Thoracic aorta (tissue), 2 donors: ENCODE measurements around the gene IL32. TPM values are rescaled to one million over a fixed set of nuclear protein-coding genes. Genes with fewer than 3 reads are reported as not detected.
A peak's percentile ranks its signal among the peaks of the same experiment; 100 is the strongest.

Experiments
- ATAC-seq: fragments of 150-250 bp; one replicate; pipeline ENCODE4 v1.8.0; 2017; ENCODE audit warnings: low read depth; ENCODE audit not compliant: insufficient number of reproducible peaks, low FRiP score
- DNase-seq: peaks from one replicate; pipeline ENCODE4 v3.0.0-alpha.2; 2020; ENCODE audit warnings: low spot score
- H3K27ac ChIP-seq, 2 donors: fragments of 200-600 bp; sonication (generic); 1 replicate in 1 of 2; 2 replicates in 1 of 2; pipeline ENCODE4 v1.5.1; 2016; ENCODE audit warnings: mild to moderate bottlenecking in 2 of 2, moderate library complexity in 2 of 2
- H3K27me3 ChIP-seq: fragments of 200-600 bp; sonication (generic); replicated peaks from 2 replicates; pipeline ENCODE4 v1.6.0; 2016; ENCODE audit warnings: mild to moderate bottlenecking; ENCODE audit not compliant: insufficient read depth
- H3K36me3 ChIP-seq: fragments of 200-600 bp; sonication (generic); one replicate; pipeline ENCODE4 v1.5.1; 2016
- H3K4me1 ChIP-seq, 2 donors: fragments of 200-600 bp; sonication (generic); 1 replicate in 1 of 2; 2 replicates in 1 of 2; pipeline versions ENCODE4 v1.5.1 to v1.6.0; 2016; ENCODE audit warnings: low read depth in 2 of 2, mild to moderate bottlenecking in 1 of 2; ENCODE audit not compliant: control insufficient read depth in 1 of 2
- H3K4me3 ChIP-seq: fragments of 200-600 bp; sonication (generic); 2 replicates; pipeline ENCODE4 v1.5.1; 2016; ENCODE audit warnings: mild to moderate bottlenecking
- H3K9me3 ChIP-seq: fragments of 200-600 bp; sonication (generic); 2 replicates; pipeline ENCODE4 v1.5.1; 2016
- total RNA-seq, 2 donors: library from RNA; depleted of rRNA; stranded (reverse); fragments of >200 nt; gene quantifications; one replicate each; pipeline versions ENCODE4 v1.1.0 to v1.2.3, GENCODE V29; 2016
- TF ChIP-seq, protein P1 (sequence below): fragments of 200-600 bp; sonication (generic); IDR thresholded peaks from one replicate; pipeline ENCODE4 v1.5.1; 2019; ENCODE audit warnings: antibody characterized with exemption

Gene IL32
- total RNA-seq, 2 donors from 2014 or later = 42.4 to 55.4 TPM

DNA sequence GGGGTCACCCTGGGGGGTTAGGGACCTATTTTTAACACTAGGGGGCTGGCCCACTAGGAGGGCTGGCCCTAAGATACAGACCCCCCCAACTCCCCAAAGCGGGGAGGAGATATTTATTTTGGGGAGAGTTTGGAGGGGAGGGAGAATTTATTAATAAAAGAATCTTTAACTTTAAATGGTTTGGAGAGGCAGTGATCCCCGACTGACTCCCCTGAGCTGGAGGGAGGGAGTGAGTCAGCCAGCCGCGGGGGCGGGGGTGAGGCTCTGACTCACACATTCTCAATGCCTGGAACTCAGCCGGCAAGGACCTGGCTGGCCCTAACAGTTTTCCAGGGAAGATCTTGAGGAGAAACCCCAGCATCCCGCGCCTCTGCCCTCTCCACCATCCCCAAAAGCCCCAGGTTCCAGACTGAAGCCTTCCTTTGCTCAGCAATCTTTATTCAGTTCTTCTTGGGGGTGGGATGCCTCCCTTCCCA lies 43.2 kb upstream of the IL32 start:
- peaks cover 12% of the 10 kb centered on the region for H3K36me3 ChIP-seq
- no peaks in the 10 kb centered on the region for H3K9me3 ChIP-seq
- H3K4me1 ChIP-seq = peaks cover 0 to 39% of the 10 kb centered on the region in 2 donors

DNA sequence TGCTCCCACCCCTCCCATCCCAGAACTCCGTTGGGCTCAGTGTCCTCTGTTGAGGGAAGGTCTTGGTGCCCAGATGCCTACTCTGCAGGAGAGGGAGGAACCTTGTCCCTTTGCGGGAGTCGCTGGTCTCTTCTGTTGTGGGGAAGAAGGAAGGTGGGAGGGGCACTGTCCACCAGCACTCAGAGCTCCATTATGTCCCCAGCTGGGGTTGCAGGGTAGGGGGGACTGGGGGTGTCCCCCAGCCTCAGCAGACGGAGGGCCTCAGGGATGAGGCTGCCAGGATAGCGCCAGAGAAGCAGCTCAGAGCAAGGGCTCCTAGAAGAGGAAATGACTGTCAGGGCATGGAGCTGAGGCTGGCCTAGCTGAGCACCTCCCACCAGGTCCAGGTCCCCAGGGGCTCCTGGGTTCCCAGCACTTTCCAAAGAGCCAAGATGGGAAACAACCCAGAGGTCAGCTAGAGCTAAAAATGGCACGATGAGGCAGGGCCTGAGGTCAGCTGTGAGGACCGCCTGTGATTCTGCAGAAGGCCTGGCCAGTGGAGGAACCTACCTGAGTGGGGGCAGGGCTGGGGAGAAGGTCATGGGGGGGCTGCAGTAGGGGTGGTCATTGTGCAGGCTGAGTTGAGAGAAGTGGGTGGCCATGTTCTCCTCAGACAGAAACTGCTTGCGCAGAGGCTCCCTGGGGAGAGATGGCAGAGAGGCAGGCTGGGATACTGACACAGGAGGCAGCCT lies 42.6 kb upstream of the IL32 start:
- peaks cover 0 to 39% of the 10 kb centered on the region in 2 donors for H3K4me1 ChIP-seq
- TF ChIP-seq, protein P1, sequence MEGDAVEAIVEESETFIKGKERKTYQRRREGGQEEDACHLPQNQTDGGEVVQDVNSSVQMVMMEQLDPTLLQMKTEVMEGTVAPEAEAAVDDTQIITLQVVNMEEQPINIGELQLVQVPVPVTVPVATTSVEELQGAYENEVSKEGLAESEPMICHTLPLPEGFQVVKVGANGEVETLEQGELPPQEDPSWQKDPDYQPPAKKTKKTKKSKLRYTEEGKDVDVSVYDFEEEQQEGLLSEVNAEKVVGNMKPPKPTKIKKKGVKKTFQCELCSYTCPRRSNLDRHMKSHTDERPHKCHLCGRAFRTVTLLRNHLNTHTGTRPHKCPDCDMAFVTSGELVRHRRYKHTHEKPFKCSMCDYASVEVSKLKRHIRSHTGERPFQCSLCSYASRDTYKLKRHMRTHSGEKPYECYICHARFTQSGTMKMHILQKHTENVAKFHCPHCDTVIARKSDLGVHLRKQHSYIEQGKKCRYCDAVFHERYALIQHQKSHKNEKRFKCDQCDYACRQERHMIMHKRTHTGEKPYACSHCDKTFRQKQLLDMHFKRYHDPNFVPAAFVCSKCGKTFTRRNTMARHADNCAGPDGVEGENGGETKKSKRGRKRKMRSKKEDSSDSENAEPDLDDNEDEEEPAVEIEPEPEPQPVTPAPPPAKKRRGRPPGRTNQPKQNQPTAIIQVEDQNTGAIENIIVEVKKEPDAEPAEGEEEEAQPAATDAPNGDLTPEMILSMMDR = no peak
- DNase-seq (peak; percentile 45), ATAC-seq (peak; percentile 3)
- H3K4me3 ChIP-seq = peak overlapping the region; percentile 98
- H3K27ac ChIP-seq = peak overlapping the region; percentile 94 to 100
- H3K9me3 ChIP-seq = no peaks in the 10 kb centered on the region
- H3K27me3 ChIP-seq = no peaks in the 10 kb centered on the region
- peaks cover 12% of the 10 kb centered on the region for H3K36me3 ChIP-seq

More for the DNA sequence above, 43.2 kb upstream of the IL32 start:
- no peaks in the 10 kb centered on the region for H3K27me3 ChIP-seq
- peak overlapping the region; percentile 94 to 100 for H3K27ac ChIP-seq
- peak; percentile 36 for ATAC-seq
- DNase-seq = peak; percentile 78
- H3K4me3 ChIP-seq = peak overlapping the region; percentile 98
- TF ChIP-seq, protein P1 = no peak

DNA sequence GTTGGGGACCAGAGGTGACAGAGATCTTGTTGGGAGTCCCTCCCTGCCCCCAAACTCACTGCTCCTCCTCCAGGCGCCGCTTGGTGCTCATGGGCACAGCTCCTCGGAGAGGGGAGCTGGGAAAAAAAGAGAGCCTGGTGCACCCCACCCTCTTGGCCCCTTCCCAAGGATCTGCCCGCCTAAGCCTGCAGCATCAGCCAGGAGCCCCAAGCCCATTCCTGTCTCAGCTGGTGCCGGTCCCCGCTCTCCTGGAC lies 42.1 kb upstream of the IL32 start:
- no peak for ATAC-seq
- Histone ChIP-seq H3K27me3 (no peaks in the 10 kb centered on the region), H3K27ac (peak overlapping the region; percentile 94 to 100), H3K36me3 (peaks cover 12% of the 10 kb centered on the region), H3K4me3 (peak overlapping the region; percentile 98), H3K9me3 (no peaks in the 10 kb centered on the region), H3K4me1 (peaks cover 0 to 39% of the 10 kb centered on the region in 2 donors)
- TF ChIP-seq, protein P1 = no peak
- peak; percentile 48 for DNase-seq

DNA sequence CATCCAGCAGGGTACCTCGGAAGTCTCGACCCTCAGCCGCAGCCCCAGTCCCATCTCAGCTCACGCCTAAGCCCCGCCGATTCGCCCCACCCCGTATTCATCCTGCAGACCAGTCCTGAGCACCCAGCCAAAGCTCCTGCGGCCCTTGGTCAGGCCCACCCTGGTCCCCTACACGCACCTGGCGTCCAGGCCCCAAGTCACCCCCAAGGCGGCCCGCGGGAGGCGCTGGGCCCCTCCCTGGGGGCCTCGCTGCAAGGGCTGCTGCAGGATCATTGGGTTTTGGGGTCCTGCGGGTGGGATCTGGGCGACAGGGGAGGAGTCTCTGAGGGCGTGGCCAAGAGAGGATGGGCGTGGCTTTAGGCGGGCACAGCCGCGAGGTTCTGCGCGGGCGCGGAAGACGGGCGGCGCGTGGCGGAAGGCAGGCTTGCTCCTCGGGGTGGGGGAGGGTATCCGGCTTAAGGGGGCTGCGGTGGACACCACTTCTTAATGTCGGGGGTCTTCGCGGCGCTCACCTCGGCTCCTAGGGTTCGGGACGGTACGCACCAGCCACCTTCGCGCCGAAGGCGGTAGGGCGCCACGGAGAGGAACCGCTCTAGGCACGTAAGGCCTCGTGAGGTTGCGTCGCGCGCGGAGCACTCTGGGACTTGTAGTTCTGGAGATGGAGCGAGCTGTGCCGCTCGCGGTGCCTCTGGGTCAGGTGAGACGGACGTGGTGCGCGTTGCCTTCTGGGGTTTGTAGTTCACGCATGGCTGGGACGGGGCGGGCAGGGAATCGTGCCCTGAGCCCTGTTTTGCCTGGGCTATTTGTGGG lies 41.6 kb upstream of the IL32 start, which contains the start of the genes HCFC1R1 and THOC6:
Gene HCFC1R1, minus strand, starts transcription at position 274 of the 810 bp plus-strand sequence. Its CDS starts 1 bp downstream, at position 273.
Gene THOC6, plus strand, starts transcription at position 367 of the 810 bp plus-strand sequence. Its CDS starts 292 bp downstream, at position 659.
- DNase-seq (peak; percentile 92), ATAC-seq (peak; percentile 32)
- peak within 1 kb of the TSS; percentile 94 to 100 for H3K27ac ChIP-seq
- H3K36me3 ChIP-seq = peaks cover 12% of the 10 kb centered on the region
- TF ChIP-seq, protein P1 = no peak
- H3K4me1 ChIP-seq = peaks cover 0 to 39% of the 10 kb centered on the region in 2 donors
- H3K9me3 ChIP-seq = no peaks in the 10 kb centered on the region
- peak within 1 kb of the TSS; percentile 98 for H3K4me3 ChIP-seq
- no peaks in the 10 kb centered on the region for H3K27me3 ChIP-seq
